GM23338 (cell line): ENCODE data around the gene FBXO15. TPM values are rescaled to one million over a fixed set of nuclear protein-coding genes. Genes with fewer than 3 reads are reported as not detected.

Experiments used
- ATAC-seq: fragments of 200-7000 bp; cut with Tn5 transposase; 3 replicates; pipeline ENCODE4 v1.9.1; 2020
- DNase-seq: peaks from one replicate; pipeline ENCODE4 v3.0.0-alpha.2; 2015; ENCODE audit warnings: low spot score
- H2AFZ ChIP-seq: fragments of 200-600 bp; sonication (generic); 2 replicates; pipeline ENCODE4 v1.8.0; 2016; ENCODE audit warnings: antibody characterized with exemption, mild to moderate bottlenecking, moderate library complexity
- H3F3A ChIP-seq: fragments of 200-600 bp; sonication (generic); replicated peaks from 2 replicates; pipeline ENCODE4 v1.8.0; 2017; ENCODE audit warnings: antibody characterized with exemption, mixed run types, low read depth
- H3K27ac ChIP-seq: fragments of 200-600 bp; sonication (generic); 2 replicates; pipeline ENCODE4 v1.6.1; 2016; ENCODE audit warnings: low read depth
- H3K27me3 ChIP-seq: fragments of 200-600 bp; sonication (generic); 2 replicates; pipeline ENCODE4 v1.8.0; 2016; ENCODE audit warnings: mild to moderate bottlenecking, mixed run types, moderate library complexity; ENCODE audit not compliant: insufficient read depth
- H3K36me3 ChIP-seq: fragments of 200-600 bp; sonication (generic); 2 replicates; pipeline ENCODE4 v1.8.0; 2016; ENCODE audit warnings: mild to moderate bottlenecking; ENCODE audit not compliant: insufficient read depth
- H3K4me1 ChIP-seq: fragments of 200-600 bp; sonication (generic); 2 replicates; pipeline ENCODE4 v1.8.0; 2016; ENCODE audit warnings: mild to moderate bottlenecking, moderate library complexity; ENCODE audit not compliant: insufficient read depth
- H3K4me2 ChIP-seq: fragments of 200-600 bp; sonication (generic); 2 replicates; pipeline ENCODE4 v1.7.1; 2017; ENCODE audit warnings: mixed run types
- H3K4me3 ChIP-seq: fragments of 200-600 bp; sonication (generic); 2 replicates; pipeline ENCODE4 v1.6.1; 2016; ENCODE audit warnings: mixed run types
- H3K79me2 ChIP-seq: fragments of 200-600 bp; sonication (generic); replicated peaks from 2 replicates; pipeline ENCODE4 v1.8.0; 2017; ENCODE audit warnings: mild to moderate bottlenecking; ENCODE audit not compliant: insufficient read depth
- H3K9me2 ChIP-seq: fragments of 200-600 bp; sonication (generic); 2 replicates; pipeline ENCODE4 v1.8.0; 2017; ENCODE audit not compliant: insufficient read depth
- H4K20me1 ChIP-seq: fragments of 200-600 bp; sonication (generic); replicated peaks from 2 replicates; pipeline ENCODE4 v1.8.0; 2017; ENCODE audit warnings: mild to moderate bottlenecking; ENCODE audit not compliant: insufficient read depth
- H3K27ac Mint-ChIP-seq: 2 replicates; pipeline ENCODE4 v1.8.0; 2020; ENCODE audit warnings: inconsistent platforms, mild to moderate bottlenecking, moderate library complexity, mixed read lengths
- H3K27me3 Mint-ChIP-seq: 3 replicates; pipeline ENCODE4 v1.8.0; 2022; ENCODE audit warnings: low read depth, mild to moderate bottlenecking, moderate library complexity, mixed read lengths, inconsistent platforms; ENCODE audit not compliant: insufficient read depth, poor library complexity
- H3K36me3 Mint-ChIP-seq: 3 replicates; pipeline ENCODE4 v1.8.0; 2021; ENCODE audit warnings: low read depth, mild to moderate bottlenecking, inconsistent platforms, moderate library complexity, mixed read lengths
- H3K4me1 Mint-ChIP-seq: 3 replicates; pipeline ENCODE4 v1.8.0; 2020; ENCODE audit warnings: mild to moderate bottlenecking, inconsistent platforms, mixed read lengths
- H3K4me3 Mint-ChIP-seq: 3 replicates; pipeline ENCODE4 v1.8.0; 2021; ENCODE audit warnings: moderate library complexity, mild to moderate bottlenecking, inconsistent platforms, mixed read lengths
- H3K9me3 Mint-ChIP-seq: 3 replicates; pipeline ENCODE4 v1.8.0; 2020; ENCODE audit warnings: moderate library complexity, mild to moderate bottlenecking, inconsistent platforms, mixed read lengths
- CREB1 ChIP-seq: fragments of 250-450 bp; sonication (Bioruptor Pico); IDR thresholded peaks from 2 replicates; pipeline ENCODE4 v1.5.0; 2020; ENCODE audit warnings: low read depth, mild to moderate bottlenecking, moderate library complexity
- CTCF ChIP-seq, 2 experiments: fragments of 200-600 bp in 1 of 2; sonication (generic) in 1 of 2; conservative IDR thresholded peaks; 2 replicates each; pipeline versions ENCODE4 v1.5.1 to v1.6.1; 2016 to 2017; ENCODE audit warnings: antibody characterized with exemption in 2 of 2, low read depth in 2 of 2, mild to moderate bottlenecking in 2 of 2, moderate library complexity in 1 of 2
- EZH2phosphoT487 ChIP-seq: fragments of 200-600 bp; sonication (generic); IDR thresholded peaks from one replicate; pipeline ENCODE4 v1.8.1; 2018; ENCODE audit warnings: antibody characterized with exemption; ENCODE audit not compliant: unreplicated experiment
- JUNB ChIP-seq: IDR thresholded peaks from one replicate; pipeline ENCODE4 v1.6.1; 2016; ENCODE audit warnings: antibody characterized with exemption; ENCODE audit not compliant: unreplicated experiment
- NANOG ChIP-seq: IDR thresholded peaks from 2 replicates; pipeline ENCODE4 v1.6.1; 2016; ENCODE audit warnings: antibody characterized with exemption, borderline replicate concordance
- STAT1 ChIP-seq: IDR thresholded peaks from one replicate; pipeline ENCODE4 v1.6.1; 2016; ENCODE audit warnings: antibody characterized with exemption; ENCODE audit not compliant: unreplicated experiment
- ZNF114 ChIP-seq: fragments of 250-450 bp; sonication (Bioruptor Pico); IDR thresholded peaks from 2 replicates; pipeline ENCODE4 v1.5.0; 2020; ENCODE audit warnings: mild to moderate bottlenecking, moderate library complexity
- ZNF331 ChIP-seq: fragments of 250-450 bp; sonication (Bioruptor Pico); IDR thresholded peaks from 2 replicates; pipeline ENCODE4 v1.5.0; 2020; ENCODE audit warnings: low read depth, mild to moderate bottlenecking, moderate library complexity
- ZNF462 ChIP-seq: fragments of 250-450 bp; sonication (Bioruptor Pico); IDR thresholded peaks from 2 replicates; pipeline ENCODE4 v1.5.0; 2020; ENCODE audit warnings: mild to moderate bottlenecking, moderate library complexity
- polyA plus RNA-seq: library from polyadenylated mRNA; unstranded; fragments of >200 nt; fragmentation: Nextera tagmentation; extraction: Ambion mirVana; gene quantifications from 2 replicates; pipeline ENCODE4 v1.2.1, GENCODE V29; 2016
- total RNA-seq: library from RNA; depleted of rRNA; stranded (reverse); fragments of >200 nt; shearing (Covaris generic); gene quantifications from 2 replicates; pipeline ENCODE4 v1.2.3, GENCODE V29; 2014

FBXO15 gene
- total and polyA plus RNA-seq, 2 experiments from 2014 or later, result 0.21 to 0.53 TPM

- Histone ChIP-seq H3K9me2 (no peaks in the 10 kb centered on the region), H2AFZ (no peak overlapping the region), H3K27ac (no peak overlapping the region), H3K4me1 (no peaks in the 10 kb centered on the region), H3K36me3 (peaks cover 18% of the 10 kb centered on the region; the same call in 1 of the 2 replicates), H3K4me2 (no peak overlapping the region), H3K4me3 (no peak overlapping the region), H3K79me2 (no peaks in the 10 kb centered on the region), H3K27me3 (no peaks in the 10 kb centered on the region), H4K20me1 (0 out of 2 replicates have a peak, but pooled peaks cover 3% of the 10 kb centered on the region), H3F3A (no peaks in the 10 kb centered on the region)
- Mint-ChIP-seq H3K27ac (no peak overlapping the region), H3K4me1 (no peaks in the 10 kb centered on the region), H3K36me3 (peaks cover 21% of the 10 kb centered on the region), H3K9me3 (no peaks in the 10 kb centered on the region; the same call in 1 of the 3 replicates), H3K27me3 (peaks cover 8% of the 10 kb centered on the region), H3K4me3 (no peak overlapping the region)
- no peak for ATAC-seq
- TF ChIP-seq EZH2phosphoT487, result no peak
- TF ChIP-seq ZNF114, result no peak
- TF ChIP-seq CREB1 (CRISPR knock-in tag), result no peak
- TF ChIP-seq JUNB, result no peak
- peak in 1 of 2 experiments; percentile 26; a peak in 1 of 4 replicates for TF ChIP-seq CTCF (conservative IDR thresholded peaks at IDR 0.05; ENCODE audit: low read depth in 2 of 2)
- no peak for DNase-seq
Observed at GRCh38 chr18:74163019-74163660, 15.5 kb upstream of the FBXO15 start.

- peaks cover 49% of the 10 kb centered on the region for H3K36me3 Mint-ChIP-seq
- TF ChIP-seq ZNF462 (CRISPR knock-in tag) (no peak), NANOG (no peak), ZNF114 (no peak), ZNF331 (CRISPR knock-in tag) (no peak), JUNB (no peak), EZH2phosphoT487 (no peak), STAT1 (no peak)
- peaks cover 7% of the 10 kb centered on the region for H3K27me3 Mint-ChIP-seq
- no peak for ATAC-seq
- Histone ChIP-seq H2AFZ (no peak overlapping the region), H3F3A (no peaks in the 10 kb centered on the region), H3K4me1 (no peaks in the 10 kb centered on the region), H3K4me3 (no peak overlapping the region), H3K4me2 (no peak overlapping the region), H3K27me3 (no peaks in the 10 kb centered on the region), H3K36me3 (peaks cover 34% of the 10 kb centered on the region), H3K27ac (no peak overlapping the region; the same call in 1 of the 2 replicates), H4K20me1 (peaks cover 13% of the 10 kb centered on the region), H3K79me2 (peaks cover 50% of the 10 kb centered on the region), H3K9me2 (no peaks in the 10 kb centered on the region)
- no peaks in the 10 kb centered on the region for H3K9me3 Mint-ChIP-seq
- no peak for DNase-seq
- no peak overlapping the region for H3K27ac Mint-ChIP-seq
- H3K4me1 Mint-ChIP-seq, result peaks cover 8% of the 10 kb centered on the region; the same call in 2 of the 3 replicates
- H3K4me3 Mint-ChIP-seq, result no peak overlapping the region
Observed at GRCh38 chr18:74155276-74155675, 7.6 kb upstream of the FBXO15 start.
